ENCODE measurements around the gene MZT2A.
A peak's percentile ranks its signal among the peaks of the same experiment; 100 is the strongest.
"Not testable (repeated sequence)": the region's sequence is repeated elsewhere in the genome, so short reads cannot be mapped to it uniquely, and the experiment has no call there.

MZT2A gene

DNA sequence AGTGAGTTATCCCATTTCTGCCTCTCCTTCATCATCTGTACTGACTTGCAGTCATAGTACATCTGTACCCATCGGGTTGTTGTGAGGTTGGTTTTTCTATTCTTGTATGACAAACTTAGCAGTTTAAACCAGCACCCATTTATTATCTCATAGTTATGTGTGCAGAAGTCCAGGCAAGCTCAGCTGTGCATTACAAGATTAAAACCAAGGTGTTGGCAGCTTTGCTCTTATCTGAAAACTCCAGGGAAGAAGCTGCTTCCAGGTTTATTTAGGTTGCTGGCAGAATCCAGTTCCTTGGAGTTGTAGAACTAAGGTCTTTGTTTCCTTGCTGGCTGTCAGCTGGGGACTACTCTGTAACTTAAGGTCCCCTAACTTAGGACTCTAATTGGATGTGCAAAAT is 3.3 kb upstream of the MZT2A start:
- DNase-seq (ENCODE audit: low read depth); H3K4me3 ChIP-seq (ENCODE audit: low read length): not testable (repeated sequence)

DNA sequence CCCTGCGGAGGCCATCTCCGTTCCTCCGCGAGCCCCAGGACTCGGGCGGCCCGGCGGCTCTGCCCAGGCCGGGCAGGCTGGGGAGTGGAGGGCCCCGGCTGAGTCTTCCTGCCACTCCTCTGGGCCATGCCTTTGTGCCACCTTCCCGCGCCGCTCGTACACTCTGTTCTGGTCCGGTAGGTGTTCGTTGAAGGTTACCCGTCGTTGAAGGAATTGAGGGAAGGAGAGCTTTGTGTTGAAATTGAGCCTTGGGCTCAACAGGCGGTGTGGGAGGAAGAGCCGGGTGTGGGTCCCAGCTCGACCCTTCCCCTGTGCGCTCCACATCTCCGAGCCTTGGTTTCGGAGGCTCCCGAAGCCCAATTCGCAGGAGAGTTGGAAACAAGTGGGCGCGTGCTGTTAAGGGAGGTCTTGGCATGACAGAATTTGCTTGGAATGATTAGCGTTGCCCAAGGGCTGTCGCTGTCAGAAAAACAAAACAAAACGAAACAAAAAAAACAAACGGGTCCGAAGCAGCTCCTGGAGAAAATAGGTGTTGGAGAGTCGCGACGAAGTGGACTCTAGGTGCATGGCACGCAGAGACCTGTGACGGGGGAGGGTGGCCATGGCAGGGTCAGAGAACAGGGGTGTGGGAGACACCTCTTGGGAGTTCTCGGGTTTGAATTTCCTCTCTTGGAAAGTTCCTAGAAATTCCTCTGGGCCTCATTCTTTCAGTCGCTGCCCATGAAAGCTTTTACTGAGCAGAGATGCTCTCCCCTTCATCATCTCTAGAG is 1.2 kb upstream of the MZT2A start:
- no peak for DNase-seq (ENCODE audit: low read depth)
- TF ChIP-seq CTCF (conservative IDR thresholded peaks at IDR 0.05; ENCODE audit: low read depth, low read length) = no peak
- H3K4me3 ChIP-seq (ENCODE audit: low read length) = peak overlapping the region; percentile 85

- TF ChIP-seq CTCF (conservative IDR thresholded peaks at IDR 0.05; ENCODE audit: low read depth, low read length) = peak; percentile 75
Observed at GRCh38 chr2:131492418-131493198, 411 bp upstream of the MZT2A start.

GRCh38 chr2:131491469-131491836 is 744 bp downstream of the MZT2A start:
- H3K4me3 ChIP-seq (ENCODE audit: low read length) = peak overlapping the region; percentile 51
- not testable (repeated sequence) for DNase-seq (ENCODE audit: low read depth)

More at GRCh38 chr2:131492418-131493198, 411 bp upstream of the MZT2A start:
- H3K4me3 ChIP-seq (ENCODE audit: low read length) = peak overlapping the region; percentile 85
- DNase-seq (ENCODE audit: low read depth) = peak; percentile 83

DNA sequence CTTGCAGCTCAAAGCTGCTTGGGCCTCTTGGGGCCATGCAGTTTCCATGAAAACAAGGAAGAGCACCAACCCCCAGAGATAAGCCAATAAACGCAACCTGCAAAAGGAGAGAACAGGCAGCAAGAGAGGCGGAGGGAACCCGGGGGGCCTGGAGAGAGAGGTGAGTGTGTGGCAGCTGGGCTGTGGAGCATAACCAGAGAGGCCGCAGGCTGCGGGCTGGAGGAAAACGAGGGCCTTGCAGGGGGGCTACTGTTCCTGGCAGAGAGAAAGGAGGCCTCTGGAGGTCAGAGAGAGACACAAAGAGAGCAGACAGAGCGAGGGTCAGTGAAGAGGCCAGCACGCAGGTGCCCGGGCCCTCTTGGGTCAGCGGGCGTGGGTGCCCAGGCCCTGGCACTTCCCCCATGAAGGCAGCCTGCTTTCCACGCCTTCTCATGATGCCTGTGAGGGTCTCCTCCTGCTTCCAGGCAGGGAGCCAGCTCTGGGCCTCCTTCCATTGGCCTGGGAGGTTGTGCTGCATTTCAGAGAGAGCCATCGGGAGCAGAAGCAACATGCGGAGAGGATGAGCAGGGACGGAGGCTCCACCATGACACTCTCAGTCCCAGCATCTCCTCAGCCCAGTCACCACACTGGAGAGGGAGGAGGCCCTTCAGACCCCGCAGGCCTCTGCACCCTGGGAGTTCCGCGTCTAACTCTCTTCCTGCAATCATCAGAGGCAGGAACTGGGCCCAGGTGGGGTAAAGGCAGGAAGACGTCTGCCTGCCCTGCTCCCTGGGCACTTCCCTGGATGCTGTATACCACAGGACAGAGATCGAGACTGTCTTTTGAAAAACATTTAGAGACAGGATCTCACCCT is 1.4 kb downstream of the MZT2A start:
- peak overlapping the region; percentile 51 for H3K4me3 ChIP-seq (ENCODE audit: low read length)

GRCh38 chr2:131488306-131489205 is 3.6 kb downstream of the MZT2A start:
- no peak for TF ChIP-seq CTCF (conservative IDR thresholded peaks at IDR 0.05; ENCODE audit: low read depth, low read length)
- H3K4me3 ChIP-seq (ENCODE audit: low read length) = no peak overlapping the region
- no peak for DNase-seq (ENCODE audit: low read depth)

More for the DNA sequence above, 1.4 kb downstream of the MZT2A start:
- not testable (repeated sequence) for DNase-seq (ENCODE audit: low read depth)

DNA sequence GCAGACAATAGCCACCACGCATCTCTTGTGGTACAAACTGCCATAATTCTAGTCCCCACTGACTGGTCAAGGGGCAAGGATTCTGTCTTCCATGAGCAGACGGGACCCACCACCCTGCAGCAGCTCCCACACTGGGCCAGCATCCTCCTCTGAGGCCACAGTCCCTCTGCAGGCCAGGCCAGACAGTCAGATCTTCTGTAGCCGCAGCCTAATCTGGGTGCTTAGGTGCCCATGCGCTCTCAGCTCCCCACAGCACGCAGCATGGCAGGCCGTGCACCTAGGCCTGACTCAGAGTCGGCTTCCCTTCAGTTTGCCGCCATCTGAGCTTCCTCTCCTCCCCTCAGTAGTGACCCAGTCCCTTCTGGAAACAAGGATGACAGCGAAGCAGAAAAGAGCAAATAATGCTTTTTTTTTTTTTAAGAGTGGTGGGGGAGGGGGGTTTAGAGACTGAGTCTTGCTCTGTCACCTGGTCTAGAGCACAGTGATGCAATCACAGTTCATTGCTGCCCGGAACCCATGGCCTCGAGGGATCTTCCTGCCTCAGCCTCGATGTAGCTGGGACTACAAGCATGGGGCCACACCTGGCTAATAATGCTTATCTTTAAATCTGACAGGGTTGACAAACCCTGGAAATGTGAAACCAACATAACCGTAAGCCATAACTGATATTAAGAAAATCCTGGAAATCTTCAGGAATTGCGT is 5.8 kb downstream of the MZT2A start:
- DNase-seq (ENCODE audit: low read depth); H3K4me3 ChIP-seq (ENCODE audit: low read length): not testable (repeated sequence)

DNA sequence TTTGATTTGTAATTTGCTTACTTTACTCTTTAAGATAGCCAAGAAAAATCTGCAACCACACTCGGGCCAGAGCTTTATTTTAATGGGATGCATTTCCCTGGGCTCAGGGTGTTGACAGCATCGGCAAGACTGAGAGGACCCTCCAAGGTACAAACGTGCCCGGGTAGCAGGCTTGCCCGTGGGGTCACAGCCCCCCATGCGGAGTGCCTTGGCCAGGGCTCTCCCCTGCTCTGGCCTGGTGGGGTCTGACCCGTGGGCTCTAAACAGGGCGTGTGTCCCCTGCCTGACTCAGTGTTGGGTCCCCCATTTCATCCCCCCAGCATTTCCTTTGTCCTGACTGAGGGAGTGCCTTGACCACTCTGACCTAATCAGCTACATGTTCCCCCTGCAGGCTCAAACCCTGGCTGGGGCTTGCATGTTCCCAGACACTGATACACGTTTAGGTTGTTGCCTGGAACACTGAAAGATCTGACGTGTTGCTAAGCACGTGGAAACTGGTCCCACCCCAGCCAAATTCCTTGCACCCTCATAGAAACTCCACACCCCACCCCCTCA is 7.2 kb downstream of the MZT2A start:
- H3K4me3 ChIP-seq (ENCODE audit: low read length); DNase-seq (ENCODE audit: low read depth): not testable (repeated sequence)

DNA sequence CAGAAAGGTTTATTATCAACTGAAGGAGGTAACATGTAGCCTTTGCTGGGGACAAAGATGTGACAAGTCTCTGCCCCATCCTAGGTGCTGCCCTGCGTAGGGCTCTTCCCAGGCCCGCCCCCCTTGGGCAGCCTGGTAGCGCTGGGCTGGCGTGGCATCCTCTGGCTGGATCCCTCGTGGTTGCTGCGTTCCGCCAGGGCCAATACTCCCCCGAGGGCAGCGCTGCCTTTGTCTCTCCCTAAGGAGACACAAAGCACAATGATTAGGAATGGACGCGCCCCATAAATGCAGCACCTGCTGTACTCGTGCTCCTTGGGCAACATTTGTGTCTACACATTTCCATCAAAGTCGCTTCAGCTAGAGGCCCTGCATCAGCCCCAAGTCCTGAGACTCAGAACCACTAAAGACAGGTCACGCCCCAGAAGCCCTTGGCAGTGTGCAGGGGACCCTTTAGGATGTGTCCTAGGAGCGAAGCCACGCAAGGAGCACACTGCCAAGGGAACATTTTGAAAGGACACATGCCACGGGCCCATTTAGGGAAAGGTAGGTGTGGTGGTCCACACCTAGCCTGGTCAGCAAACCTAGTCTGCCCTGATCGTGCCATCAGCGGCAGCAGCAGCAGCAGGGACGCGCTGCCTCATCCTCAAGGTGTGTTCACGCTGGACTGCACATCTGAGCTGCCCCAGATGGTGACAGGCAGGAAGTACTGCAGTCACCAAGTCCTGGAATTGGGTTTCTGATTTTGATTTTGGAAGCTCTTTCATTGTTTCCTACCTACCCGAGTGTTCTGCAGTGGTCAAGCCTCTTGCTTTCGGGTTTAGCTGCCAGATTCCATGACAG is 8.0 kb downstream of the MZT2A start:
- not testable (repeated sequence) for H3K4me3 ChIP-seq (ENCODE audit: low read length); DNase-seq (ENCODE audit: low read depth)

GRCh38 chr2:131482506-131483155 is 9.6 kb downstream of the MZT2A start:
- DNase-seq (ENCODE audit: low read depth); H3K4me3 ChIP-seq (ENCODE audit: low read length): not testable (repeated sequence)

GRCh38 chr2:131480351-131480750 is 11.8 kb downstream of the MZT2A start:
- H3K4me3 ChIP-seq (ENCODE audit: low read length); DNase-seq (ENCODE audit: low read depth): not testable (repeated sequence)

DNA sequence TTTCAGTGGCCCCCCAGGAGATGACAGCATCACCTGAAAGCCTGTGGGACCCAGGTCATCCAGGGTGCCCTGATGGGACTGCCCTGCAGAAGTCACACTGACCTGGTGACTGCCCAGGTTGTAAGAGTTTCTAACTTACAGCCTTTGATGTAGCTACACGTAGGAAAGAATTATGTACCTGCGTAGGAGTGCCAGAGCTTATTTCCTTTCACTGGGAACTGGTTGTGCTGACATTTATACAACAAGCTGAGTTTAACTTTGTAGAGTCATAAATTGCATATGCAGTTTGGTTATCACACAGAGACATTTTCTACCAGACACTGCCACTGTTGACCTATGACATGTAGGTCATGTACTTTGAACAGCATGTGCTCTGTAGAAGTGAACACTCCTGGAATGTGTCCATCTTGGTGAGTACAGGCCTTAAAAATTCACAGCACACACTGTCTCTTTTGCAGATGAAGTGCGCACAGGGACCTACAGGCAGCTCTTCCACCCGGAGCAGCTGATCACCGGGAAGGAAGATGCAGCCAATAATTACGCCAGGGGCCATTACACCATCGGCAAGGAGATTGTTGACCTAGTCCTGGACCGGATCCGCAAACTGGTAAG is 13.2 kb downstream of the MZT2A start:
- not testable (repeated sequence) for DNase-seq (ENCODE audit: low read depth)

More for the DNA sequence above, 13.2 kb downstream of the MZT2A start:
- not testable (repeated sequence) for H3K4me3 ChIP-seq (ENCODE audit: low read length)
